22Rv1 (cell line): Measurements from ENCODE around the gene RARRES1.

ENCODE experiments used
- H3K27ac ChIP-seq: fragments of 450-650 bp; 2 replicates; pipeline ENCODE4 v1.5.1; 2017
- ZFX ChIP-seq: fragments of 450-650 bp; IDR thresholded peaks from 2 replicates; pipeline ENCODE4 v1.6.1; 2017; ENCODE audit warnings: antibody characterized with exemption, borderline replicate concordance
- TF ChIP-seq, protein P1 (sequence below): fragments of 450-650 bp; IDR thresholded peaks from 2 replicates; pipeline ENCODE4 v1.5.1; 2017; ENCODE audit warnings: mild to moderate bottlenecking

The RARRES1 gene

DNA sequence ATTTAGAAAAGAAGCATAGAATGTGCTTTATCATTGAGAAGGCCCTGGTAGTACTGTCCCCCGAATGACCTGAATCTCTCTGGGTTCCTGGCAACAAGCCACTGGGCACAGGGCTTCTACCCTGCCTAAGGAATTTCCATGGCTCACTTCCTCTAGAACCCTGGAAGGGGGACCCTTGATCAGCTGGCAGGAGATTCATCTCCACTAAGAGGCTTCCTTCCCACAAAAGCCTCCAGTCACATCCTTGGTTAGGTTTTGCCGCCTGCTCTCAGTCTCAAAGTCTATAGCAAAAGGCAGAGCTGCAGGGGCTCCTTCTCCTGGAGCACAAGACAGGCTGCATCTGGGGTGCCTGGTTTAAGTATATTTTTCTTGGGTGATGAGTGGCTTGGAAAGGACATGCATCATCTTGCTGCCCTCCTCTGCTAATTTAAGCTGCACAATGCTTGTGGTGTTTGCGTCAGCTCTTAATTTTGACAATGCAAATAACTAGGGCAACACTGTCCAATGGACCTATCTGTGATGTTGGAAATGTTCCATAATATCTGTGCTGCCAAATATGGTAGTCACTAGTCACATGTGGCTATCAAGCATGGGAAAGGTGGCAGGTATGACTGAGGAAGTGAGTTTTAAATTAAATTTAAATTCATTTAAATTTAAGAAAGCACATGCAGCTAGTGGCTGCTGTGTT is 33.4 kb upstream of the RARRES1 start:
- no peak overlapping the region for H3K27ac ChIP-seq
- TF ChIP-seq ZFX: no peak
- TF ChIP-seq, protein P1, sequence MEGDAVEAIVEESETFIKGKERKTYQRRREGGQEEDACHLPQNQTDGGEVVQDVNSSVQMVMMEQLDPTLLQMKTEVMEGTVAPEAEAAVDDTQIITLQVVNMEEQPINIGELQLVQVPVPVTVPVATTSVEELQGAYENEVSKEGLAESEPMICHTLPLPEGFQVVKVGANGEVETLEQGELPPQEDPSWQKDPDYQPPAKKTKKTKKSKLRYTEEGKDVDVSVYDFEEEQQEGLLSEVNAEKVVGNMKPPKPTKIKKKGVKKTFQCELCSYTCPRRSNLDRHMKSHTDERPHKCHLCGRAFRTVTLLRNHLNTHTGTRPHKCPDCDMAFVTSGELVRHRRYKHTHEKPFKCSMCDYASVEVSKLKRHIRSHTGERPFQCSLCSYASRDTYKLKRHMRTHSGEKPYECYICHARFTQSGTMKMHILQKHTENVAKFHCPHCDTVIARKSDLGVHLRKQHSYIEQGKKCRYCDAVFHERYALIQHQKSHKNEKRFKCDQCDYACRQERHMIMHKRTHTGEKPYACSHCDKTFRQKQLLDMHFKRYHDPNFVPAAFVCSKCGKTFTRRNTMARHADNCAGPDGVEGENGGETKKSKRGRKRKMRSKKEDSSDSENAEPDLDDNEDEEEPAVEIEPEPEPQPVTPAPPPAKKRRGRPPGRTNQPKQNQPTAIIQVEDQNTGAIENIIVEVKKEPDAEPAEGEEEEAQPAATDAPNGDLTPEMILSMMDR: no peak

DNA sequence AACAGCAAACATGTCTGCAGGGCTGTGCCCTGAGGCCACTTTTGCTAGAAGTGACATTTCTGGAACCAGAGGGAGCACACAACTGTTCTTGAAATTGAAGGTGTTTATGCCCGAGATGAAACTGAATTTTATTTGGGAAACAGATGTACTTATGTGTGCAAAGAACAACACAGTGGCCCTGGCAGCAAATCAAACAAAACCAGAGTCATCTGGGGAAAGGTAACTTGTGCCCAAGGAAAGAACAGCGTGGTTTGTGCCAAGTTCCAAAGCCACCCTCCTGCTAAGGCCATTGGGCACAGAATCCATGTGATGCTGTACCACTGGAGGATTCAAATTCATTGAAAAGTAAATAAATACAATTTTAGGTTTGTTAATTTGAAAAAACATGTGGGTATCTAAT is 31.2 kb upstream of the RARRES1 start:
- TF ChIP-seq ZFX: no peak
- TF ChIP-seq, protein P1: no peak
- no peak overlapping the region for H3K27ac ChIP-seq

DNA sequence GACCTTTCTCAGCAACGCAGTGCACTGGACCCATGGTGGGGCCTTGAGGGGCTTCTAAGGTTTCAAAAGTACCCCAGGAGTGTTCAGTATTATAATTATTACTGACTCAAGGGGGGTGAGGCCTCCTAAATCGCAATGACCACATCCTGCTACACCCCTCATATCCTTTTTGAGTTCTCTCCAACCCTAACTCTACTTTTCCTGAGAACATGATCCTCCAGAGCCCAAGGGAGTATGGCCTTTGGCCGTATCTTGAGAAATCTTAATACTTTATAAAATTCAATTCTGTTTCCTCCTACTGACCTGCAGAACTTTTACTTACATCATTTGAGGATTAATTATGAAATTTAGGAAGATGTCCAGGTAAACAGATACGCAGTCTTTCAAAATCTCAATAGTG is 30.4 kb upstream of the RARRES1 start:
- TF ChIP-seq ZFX: no peak
- TF ChIP-seq, protein P1: no peak
- no peak overlapping the region for H3K27ac ChIP-seq

DNA sequence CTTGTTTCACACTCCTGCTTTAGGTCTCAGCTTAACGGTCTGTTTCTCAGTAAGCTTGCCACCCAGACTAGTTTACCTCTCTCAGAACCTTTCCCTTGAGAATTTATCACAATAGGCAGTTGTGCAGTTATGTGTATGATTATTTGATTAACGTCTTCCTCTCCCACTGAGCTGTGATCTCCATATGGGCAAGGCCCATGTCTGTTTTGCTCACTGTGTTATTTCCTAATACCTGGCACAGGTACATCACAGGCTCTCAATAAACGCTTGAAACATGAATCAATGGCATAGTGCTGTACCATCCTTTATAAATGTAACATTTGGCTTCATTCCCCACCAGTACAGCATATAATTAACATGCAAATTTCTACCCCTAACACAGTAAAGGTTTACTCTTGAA is 29.1 kb upstream of the RARRES1 start:
- no peak for TF ChIP-seq ZFX
- TF ChIP-seq, protein P1: no peak
- no peak overlapping the region for H3K27ac ChIP-seq

DNA sequence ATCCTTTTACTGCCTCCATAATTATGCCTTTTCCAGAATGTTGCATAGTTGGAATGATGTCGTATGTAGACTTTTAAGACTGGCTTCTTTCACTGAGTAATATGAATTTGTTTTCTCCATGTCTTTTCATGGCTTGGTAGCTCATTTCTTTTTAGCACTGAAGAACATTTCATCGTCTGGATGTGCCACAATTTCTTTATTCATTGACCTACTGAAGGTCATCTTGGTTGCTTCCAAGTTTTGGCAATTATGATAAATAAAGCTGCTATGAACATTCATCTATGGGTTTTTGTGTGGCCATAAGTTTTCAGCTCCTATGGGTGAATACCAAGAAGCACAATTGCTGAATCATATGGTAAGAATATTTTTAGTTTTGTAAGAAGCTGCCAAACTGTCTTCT is 23.2 kb upstream of the RARRES1 start:
- TF ChIP-seq ZFX: no peak
- TF ChIP-seq, protein P1: no peak
- H3K27ac ChIP-seq: no peak overlapping the region

DNA sequence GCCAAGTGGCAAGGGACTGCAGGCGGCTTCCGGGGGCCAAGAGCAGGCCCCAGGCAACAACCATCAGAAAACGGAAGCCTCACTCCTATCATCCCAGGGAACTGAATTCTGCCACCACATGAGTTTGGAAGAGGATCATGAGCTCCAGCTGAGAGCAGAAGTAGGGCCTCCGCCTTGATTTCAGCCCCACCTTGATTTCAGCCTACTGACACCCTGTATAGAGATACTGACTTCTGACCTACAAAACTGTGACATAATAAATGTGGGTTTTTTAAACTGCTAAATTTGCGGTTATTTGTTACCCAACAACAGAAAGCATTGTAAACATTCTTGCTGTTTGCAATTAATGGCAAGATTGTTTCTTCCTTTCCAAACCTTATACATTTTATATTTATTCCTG is 21.6 kb upstream of the RARRES1 start:
- H3K27ac ChIP-seq: no peak overlapping the region
- TF ChIP-seq, protein P1: no peak
- no peak for TF ChIP-seq ZFX

DNA sequence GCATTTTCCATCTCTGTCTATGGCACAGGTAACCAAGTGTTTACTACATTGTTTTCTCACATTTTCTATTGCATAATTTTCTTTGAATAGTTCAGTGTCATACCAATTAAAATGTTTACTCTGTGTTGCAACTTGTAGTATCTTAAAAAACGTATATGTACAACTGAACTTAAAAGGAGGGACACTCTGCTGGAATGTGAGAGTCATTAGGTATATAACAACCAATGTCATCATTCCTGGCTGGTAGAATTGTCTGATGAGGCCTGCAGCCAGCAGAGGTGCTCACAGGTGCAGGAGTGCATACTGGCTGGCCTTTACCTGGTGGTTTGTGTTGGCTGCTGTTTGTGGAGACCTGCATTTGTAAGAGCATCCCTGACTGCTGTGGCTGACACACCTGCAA is 19.1 kb upstream of the RARRES1 start:
- TF ChIP-seq, protein P1: no peak
- TF ChIP-seq ZFX: no peak
- H3K27ac ChIP-seq: no peak overlapping the region
